GM12873 (cell line): ENCODE measurements around the gene TREX2.

Source experiments
- CTCF ChIP-seq: IDR thresholded peaks from 2 replicates; pipeline ENCODE4 v1.5.1; 2012; ENCODE audit warnings: low read depth, mild to moderate bottlenecking, moderate library complexity, low read length, control low read depth; ENCODE audit not compliant: insufficient read depth; ENCODE audit errors: missing control alignments

TREX2 gene

GRCh38 chrX:153414856-153415510, 30.9 kb downstream of the TREX2 start:
- no peak for TF ChIP-seq CTCF

GRCh38 chrX:153413731-153414130, 32.1 kb downstream of the TREX2 start:
- TF ChIP-seq CTCF = no peak

GRCh38 chrX:153412746-153413720, 32.8 kb downstream of the TREX2 start:
- TF ChIP-seq CTCF = no peak

GRCh38 chrX:153411988-153412574, 33.8 kb downstream of the TREX2 start:
- TF ChIP-seq CTCF = no peak

- TF ChIP-seq CTCF = no peak
Observed at GRCh38 chrX:153411255-153411987, 34.4 kb downstream of the TREX2 start, which contains the start of gene ZFP92. TSS of gene ZFP92 (plus strand) at chrX:153411472. CDS start at chrX:153418323, 6,851 bp downstream.

- no peak for TF ChIP-seq CTCF
Observed at GRCh38 chrX:153410888-153411254, 35.0 kb downstream of the TREX2 start.
